DOHH2 (cell line): Measurements from ENCODE around the gene VWF.

ENCODE experiments used
- EZH2phosphoT487 ChIP-seq: fragments of 200-600 bp; sonication (generic); IDR thresholded peaks from 2 replicates; pipeline ENCODE4 v1.6.1; 2017; ENCODE audit warnings: borderline replicate concordance, mild to moderate bottlenecking, antibody characterized with exemption, low read length, moderate library complexity, mixed read lengths
- TF ChIP-seq, protein P1 (sequence below): fragments of 200-600 bp; sonication (generic); IDR thresholded peaks from one replicate; pipeline ENCODE4 v1.5.1; 2014; ENCODE audit warnings: antibody characterized with exemption, mild to moderate bottlenecking, low read depth, low read length; ENCODE audit not compliant: poor library complexity, severe bottlenecking

DNA sequence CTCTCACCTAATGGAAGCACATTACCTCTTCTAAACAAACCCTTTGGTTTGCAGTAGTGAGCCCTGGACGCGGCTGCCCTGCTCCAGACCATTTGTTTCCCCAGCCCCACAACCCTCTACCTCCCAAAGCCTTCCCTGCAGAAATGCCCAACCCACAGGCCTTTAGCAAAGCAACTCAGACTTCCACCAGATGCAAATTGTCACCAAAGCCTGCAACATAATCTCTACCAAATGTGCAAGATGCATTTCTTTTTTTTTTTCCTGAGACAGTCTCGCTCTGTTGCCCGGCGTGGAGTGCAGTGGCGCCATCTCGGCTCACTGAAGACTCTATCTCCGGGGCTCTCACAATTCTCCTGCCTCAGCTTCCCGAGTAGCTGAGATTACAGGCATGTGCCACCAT is 56.2 kb downstream of the VWF start:
- TF ChIP-seq, protein P1, sequence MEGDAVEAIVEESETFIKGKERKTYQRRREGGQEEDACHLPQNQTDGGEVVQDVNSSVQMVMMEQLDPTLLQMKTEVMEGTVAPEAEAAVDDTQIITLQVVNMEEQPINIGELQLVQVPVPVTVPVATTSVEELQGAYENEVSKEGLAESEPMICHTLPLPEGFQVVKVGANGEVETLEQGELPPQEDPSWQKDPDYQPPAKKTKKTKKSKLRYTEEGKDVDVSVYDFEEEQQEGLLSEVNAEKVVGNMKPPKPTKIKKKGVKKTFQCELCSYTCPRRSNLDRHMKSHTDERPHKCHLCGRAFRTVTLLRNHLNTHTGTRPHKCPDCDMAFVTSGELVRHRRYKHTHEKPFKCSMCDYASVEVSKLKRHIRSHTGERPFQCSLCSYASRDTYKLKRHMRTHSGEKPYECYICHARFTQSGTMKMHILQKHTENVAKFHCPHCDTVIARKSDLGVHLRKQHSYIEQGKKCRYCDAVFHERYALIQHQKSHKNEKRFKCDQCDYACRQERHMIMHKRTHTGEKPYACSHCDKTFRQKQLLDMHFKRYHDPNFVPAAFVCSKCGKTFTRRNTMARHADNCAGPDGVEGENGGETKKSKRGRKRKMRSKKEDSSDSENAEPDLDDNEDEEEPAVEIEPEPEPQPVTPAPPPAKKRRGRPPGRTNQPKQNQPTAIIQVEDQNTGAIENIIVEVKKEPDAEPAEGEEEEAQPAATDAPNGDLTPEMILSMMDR = no peak
- TF ChIP-seq EZH2phosphoT487 = no peak
